ENCODE measurements around the gene WDR53. TPM values are rescaled to one million over a fixed set of nuclear protein-coding genes. Genes with fewer than 3 reads are reported as not detected.
"Not testable (repeated sequence)": the region's sequence is repeated elsewhere in the genome, so short reads cannot be mapped to it uniquely, and the experiment has no call there.

Gene WDR53
- total RNA-seq, 1 donor from 2014 or later = 13.5 TPM

DNA sequence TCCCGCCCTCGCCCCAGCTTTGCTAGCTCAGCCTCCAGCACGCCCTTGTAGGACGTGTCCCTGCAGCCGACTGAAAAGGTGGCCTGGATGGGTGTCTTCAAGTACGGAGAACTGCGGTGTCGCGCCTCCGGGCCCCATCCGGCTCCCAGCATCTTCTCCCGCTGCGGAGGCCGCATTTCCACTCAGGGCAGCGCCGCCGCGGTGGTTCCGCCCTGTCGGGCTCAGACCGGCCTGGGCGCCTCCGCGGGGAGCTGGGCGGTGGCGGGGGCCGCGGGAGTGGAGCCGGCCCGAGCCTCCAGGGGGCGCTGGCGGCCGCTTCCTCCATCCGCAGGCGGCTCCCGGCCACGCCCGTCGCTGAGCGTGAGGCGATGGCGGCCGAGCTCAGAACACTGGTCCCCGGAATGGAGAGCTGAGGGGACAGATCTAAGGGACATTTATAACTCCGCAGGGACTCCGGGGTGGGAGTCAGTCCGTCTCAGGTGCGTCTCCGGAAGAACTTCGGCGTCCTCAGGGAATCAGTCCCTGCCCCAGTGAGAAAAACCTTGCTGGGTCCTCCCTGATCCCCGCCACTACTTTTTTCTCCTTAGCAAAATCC, 39.6 kb downstream of the WDR53 start:
- H3K27ac ChIP-seq = peak overlapping the region; percentile 65
- H3K4me1 ChIP-seq = peaks cover 5% of the 10 kb centered on the region
- H3K36me3 ChIP-seq = no peaks in the 10 kb centered on the region
- TF ChIP-seq POLR2A (IDR thresholded peaks at IDR 0.05) (no peak), POLR2AphosphoS5 (IDR thresholded peaks at IDR 0.05; ENCODE audit: insufficient read depth in 1 of 2, low read depth in 1 of 2) (no peak), CTCF (IDR thresholded peaks at IDR 0.05) (peak; percentile 40 to 71 (median 55))
- H3K27me3 ChIP-seq = no peaks in the 10 kb centered on the region
- intact Hi-C loops (cut with DNase I) = no loop called here
- peak overlapping the region; percentile 37 to 40 for H3K4me3 ChIP-seq
- DNase-seq (ENCODE audit: extremely low spot score in 2 of 2) = no peak
- H3K9me3 ChIP-seq = no peaks in the 10 kb centered on the region

GRCh38 chr3:196525141-196525540, 43.2 kb downstream of the WDR53 start:
- no peak for DNase-seq (ENCODE audit: extremely low spot score in 2 of 2)
- peaks cover 5% of the 10 kb centered on the region for H3K9me3 ChIP-seq
- TF ChIP-seq POLR2A (IDR thresholded peaks at IDR 0.05) = no peak
- H3K27ac ChIP-seq = no peak overlapping the region
- no peak overlapping the region for H3K4me3 ChIP-seq
- H3K27me3 ChIP-seq = no peaks in the 10 kb centered on the region
- intact Hi-C loops (cut with DNase I) = no loop called here
- peaks cover 5% of the 10 kb centered on the region for H3K4me1 ChIP-seq
- H3K36me3 ChIP-seq = no peaks in the 10 kb centered on the region

DNA sequence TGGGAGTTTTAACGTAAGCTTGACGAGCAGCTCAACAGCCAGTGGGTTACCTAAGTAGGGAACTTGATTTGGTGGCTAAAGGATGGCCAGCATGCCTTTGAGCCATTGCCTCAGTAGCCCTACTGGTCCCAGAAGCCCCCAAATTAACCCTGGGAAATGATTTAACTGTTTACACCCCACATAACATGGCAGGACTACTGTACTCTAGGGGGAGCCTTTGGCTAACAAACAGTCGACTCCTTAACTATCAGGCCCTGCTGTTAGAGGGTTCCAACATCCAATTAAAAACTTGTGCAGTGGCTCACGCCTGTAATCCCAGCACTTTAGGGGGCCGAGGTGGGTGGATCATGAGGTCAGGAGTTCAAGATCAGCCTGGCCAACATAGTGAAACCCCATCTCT, 43.8 kb downstream of the WDR53 start:
- Histone ChIP-seq H3K4me3 (no peak overlapping the region), H3K27ac (no peak overlapping the region), H3K27me3 (no peaks in the 10 kb centered on the region), H3K9me3 (peaks cover 11% of the 10 kb centered on the region), H3K36me3 (no peaks in the 10 kb centered on the region), H3K4me1 (peaks cover 5% of the 10 kb centered on the region)
- intact Hi-C loops (cut with DNase I) = no loop called here
- no peak for DNase-seq (ENCODE audit: extremely low spot score in 2 of 2)
- TF ChIP-seq POLR2AphosphoS5 (IDR thresholded peaks at IDR 0.05; ENCODE audit: insufficient read depth in 1 of 2, low read depth in 1 of 2) = no peak
- no peak for TF ChIP-seq POLR2A (IDR thresholded peaks at IDR 0.05)
- TF ChIP-seq CTCF (IDR thresholded peaks at IDR 0.05) = no peak

DNA sequence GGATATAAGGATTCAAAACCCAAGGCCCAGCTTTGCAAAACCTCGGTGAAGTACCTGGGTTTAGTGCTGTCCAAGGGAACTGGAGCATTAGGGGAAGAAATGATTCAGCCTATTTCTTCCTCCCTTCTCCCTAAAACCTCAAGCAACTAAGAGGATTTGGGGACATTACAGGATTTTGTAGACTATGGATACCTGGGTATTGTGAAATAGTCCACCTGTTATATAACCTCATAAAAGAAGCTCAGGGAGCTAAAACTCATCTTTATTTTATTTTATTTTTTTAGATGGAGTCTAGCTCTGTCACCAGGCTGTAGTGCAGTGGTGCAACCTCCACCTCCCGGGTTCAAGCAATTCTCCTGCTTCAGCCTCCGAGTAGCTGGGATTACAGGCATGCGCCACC, 44.5 kb downstream of the WDR53 start:
- intact Hi-C loops (cut with DNase I) = no loop called here
- no peaks in the 10 kb centered on the region for H3K36me3 ChIP-seq

DNA sequence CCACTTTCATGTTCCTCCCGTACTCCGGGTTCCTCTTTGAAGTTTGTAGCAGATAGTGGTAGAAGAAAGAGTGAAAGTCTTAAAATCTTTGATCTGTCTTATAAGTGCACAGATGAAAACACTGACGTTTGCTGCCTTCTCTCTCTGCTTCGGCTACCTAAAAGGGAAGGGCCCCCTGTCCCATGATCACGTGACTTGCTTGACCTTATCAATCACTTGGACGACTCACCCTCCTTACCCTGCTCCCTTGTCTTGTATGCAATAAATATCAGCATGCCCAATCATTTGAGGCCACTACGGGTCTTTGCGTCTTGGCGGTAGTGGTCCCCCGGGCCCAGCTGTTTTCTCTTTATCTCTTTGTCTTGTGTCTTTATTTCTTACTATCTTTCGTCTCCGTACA, 47.1 kb downstream of the WDR53 start:
- H3K27ac ChIP-seq; H3K4me1 ChIP-seq; H3K36me3 ChIP-seq; DNase-seq (ENCODE audit: extremely low spot score in 2 of 2); H3K4me3 ChIP-seq; H3K27me3 ChIP-seq; intact Hi-C loops (cut with DNase I): not testable (repeated sequence)
- H3K9me3 ChIP-seq = peaks cover 23% of the 10 kb centered on the region

More for the DNA sequence above, 44.5 kb downstream of the WDR53 start:
- H3K4me3 ChIP-seq = no peak overlapping the region
- H3K27me3 ChIP-seq = no peaks in the 10 kb centered on the region
- TF ChIP-seq POLR2AphosphoS5 (IDR thresholded peaks at IDR 0.05; ENCODE audit: insufficient read depth in 1 of 2, low read depth in 1 of 2) (no peak), POLR2A (IDR thresholded peaks at IDR 0.05) (no peak), CTCF (IDR thresholded peaks at IDR 0.05) (no peak)
- H3K4me1 ChIP-seq = peaks cover 5% of the 10 kb centered on the region
- H3K9me3 ChIP-seq = peaks cover 18% of the 10 kb centered on the region
- no peak overlapping the region for H3K27ac ChIP-seq
- DNase-seq (ENCODE audit: extremely low spot score in 2 of 2) = no peak

DNA sequence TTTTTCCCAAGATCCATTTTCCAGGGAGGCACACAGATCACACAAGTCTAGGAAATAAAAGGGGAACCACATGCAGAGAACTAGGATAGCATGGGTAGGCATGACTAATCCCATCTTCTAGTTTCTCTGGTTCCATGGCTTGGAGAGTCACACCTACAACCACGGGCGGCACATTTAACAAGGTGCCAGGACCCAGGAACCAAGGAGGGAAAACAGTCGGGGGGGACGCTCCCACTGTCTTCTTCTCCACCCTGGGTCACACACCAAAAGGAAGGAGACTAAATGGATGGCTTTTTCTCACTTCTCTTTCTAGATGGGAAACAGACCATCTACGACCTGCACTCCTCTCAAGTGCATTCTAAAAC, 48.7 kb downstream of the WDR53 start:
- no peaks in the 10 kb centered on the region for H3K4me1 ChIP-seq
- TF ChIP-seq CTCF (IDR thresholded peaks at IDR 0.05) (no peak), POLR2A (IDR thresholded peaks at IDR 0.05) (no peak), POLR2AphosphoS5 (IDR thresholded peaks at IDR 0.05; ENCODE audit: insufficient read depth in 1 of 2, low read depth in 1 of 2) (no peak)
- H3K4me3 ChIP-seq = no peak overlapping the region
- no peak for DNase-seq (ENCODE audit: extremely low spot score in 2 of 2)
- H3K27ac ChIP-seq = no peak overlapping the region
- H3K36me3 ChIP-seq = no peaks in the 10 kb centered on the region
- H3K27me3 ChIP-seq = no peaks in the 10 kb centered on the region
- intact Hi-C loops (cut with DNase I) = no loop called here
- peaks cover 23% of the 10 kb centered on the region for H3K9me3 ChIP-seq
